Smooth muscle cell of trachea (primary cell): ENCODE results near the gene VAV3. TPM values are rescaled to one million over a fixed set of nuclear protein-coding genes. Genes with fewer than 3 reads are reported as not detected.

Experiments
- total RNA-seq: library from RNA; depleted of rRNA; stranded (reverse); fragments of >200 nt; gene quantifications from 2 replicates; pipeline ENCODE4 v1.2.1, GENCODE V29; 2014

VAV3 gene, protein sequence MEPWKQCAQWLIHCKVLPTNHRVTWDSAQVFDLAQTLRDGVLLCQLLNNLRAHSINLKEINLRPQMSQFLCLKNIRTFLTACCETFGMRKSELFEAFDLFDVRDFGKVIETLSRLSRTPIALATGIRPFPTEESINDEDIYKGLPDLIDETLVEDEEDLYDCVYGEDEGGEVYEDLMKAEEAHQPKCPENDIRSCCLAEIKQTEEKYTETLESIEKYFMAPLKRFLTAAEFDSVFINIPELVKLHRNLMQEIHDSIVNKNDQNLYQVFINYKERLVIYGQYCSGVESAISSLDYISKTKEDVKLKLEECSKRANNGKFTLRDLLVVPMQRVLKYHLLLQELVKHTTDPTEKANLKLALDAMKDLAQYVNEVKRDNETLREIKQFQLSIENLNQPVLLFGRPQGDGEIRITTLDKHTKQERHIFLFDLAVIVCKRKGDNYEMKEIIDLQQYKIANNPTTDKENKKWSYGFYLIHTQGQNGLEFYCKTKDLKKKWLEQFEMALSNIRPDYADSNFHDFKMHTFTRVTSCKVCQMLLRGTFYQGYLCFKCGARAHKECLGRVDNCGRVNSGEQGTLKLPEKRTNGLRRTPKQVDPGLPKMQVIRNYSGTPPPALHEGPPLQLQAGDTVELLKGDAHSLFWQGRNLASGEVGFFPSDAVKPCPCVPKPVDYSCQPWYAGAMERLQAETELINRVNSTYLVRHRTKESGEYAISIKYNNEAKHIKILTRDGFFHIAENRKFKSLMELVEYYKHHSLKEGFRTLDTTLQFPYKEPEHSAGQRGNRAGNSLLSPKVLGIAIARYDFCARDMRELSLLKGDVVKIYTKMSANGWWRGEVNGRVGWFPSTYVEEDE
- total RNA-seq: under 0.01 and 0.17 TPM in 2 replicates

DNA sequence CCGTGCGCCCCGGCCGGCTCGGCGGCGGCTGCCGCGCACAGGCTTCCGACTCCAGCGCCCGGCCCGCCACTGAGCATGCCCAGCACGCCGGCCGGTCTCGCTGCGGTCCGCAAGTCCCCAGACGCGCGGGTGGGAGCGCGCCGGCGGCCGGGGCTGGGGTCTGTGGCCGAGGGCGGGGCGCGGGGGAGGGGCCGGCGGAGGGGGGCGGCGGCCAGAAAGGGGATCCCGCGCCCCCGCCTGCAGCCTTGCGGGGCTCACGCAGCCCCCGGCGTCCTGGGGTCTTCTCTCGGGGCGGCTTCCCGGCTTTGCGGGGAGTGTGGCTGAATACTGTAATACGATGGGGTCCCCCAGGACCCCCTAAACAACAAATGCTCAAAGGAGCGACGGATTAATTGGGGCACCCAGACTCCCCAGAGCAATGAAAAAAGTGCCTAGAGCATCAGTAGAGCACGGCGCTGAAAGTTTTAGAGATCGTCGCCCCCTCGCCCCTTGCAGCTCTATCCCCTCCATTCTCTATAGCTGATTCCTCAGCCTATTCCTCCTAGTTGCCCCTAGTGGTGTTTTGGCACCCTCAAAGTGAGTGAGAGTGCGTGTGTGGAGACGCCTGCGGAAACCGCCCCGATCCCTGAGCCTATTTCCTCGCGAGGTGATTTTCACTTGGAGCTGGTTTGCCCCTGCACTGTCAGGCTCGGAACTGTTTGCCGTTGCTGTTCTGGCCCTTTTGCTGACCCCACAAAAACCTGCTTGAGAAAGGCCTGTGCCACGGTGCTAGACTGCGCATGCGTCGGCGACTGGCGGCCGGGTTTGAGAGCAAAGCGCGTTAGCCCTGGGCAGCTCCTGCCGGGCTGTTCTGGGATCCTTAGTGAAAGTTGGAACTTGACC, at the start of gene VAV3:
Gene VAV3 (minus strand): TSS at position 71 of the 882 bp plus-strand sequence. CDS start 311 bp downstream, outside the sequence.

Other genes starting within 250 kb of the VAV3 start
- gene SLC25A24, start 235.2 kb upstream of the VAV3 start, total RNA-seq: 42.3 and 55.1 TPM in 2 replicates